ENCODE results near the gene NEDD4L. TPM values are rescaled to one million over a fixed set of nuclear protein-coding genes. Genes with fewer than 3 reads are reported as not detected.

The NEDD4L gene
- total RNA-seq, 1 experiment from 2014 or later: 42.9 TPM

DNA sequence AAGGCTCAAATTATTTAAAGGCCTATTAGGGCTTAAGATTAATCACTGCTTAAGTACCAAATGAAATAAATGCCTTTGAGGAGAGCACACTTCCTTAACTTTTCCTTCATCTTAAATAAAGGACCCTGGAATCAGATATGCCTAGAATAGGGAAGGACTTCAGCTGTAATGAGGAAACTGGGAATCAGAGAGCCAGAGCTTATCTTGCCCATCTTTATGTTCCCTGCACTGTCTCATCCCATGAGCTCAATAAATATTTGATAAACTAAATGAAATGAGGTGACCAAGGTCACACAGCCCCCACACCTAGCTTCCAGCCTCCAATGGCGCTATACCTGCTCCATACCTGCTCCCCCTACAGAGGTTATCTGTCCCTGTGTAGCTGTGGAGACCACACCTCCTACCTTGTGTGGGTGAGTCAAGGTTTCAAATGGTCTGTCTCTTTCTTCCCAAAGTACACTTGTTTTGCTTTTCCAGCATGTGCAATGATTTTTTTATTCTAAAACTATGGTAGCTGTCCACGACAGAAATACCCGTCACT is 23.4 kb upstream of the NEDD4L start:
- intact Hi-C loops (cut with micrococcal nuclease; ENCODE audit: unreplicated experiment) (no loop called here), in situ Hi-C loops (cut with HindIII; ENCODE audit: low pct_unique_long_range_greater_than_20kb, low sequenced_read_pairs) (no loop called here)
- Histone ChIP-seq H3K27ac (ENCODE audit: low read length) (no peak overlapping the region), H3K4me3 (ENCODE audit: low read depth in 2 of 2, low read length in 2 of 2) (no peak overlapping the region), H3K4me1 (ENCODE audit: control insufficient read depth, insufficient read depth, low read length) (no peaks in the 10 kb centered on the region), H3K36me3 (ENCODE audit: control insufficient read depth, insufficient read depth, low read length) (no peaks in the 10 kb centered on the region), H3K27me3 (ENCODE audit: control insufficient read depth, insufficient read depth, low read length) (no peaks in the 10 kb centered on the region), H3K9me3 (ENCODE audit: control insufficient read depth, insufficient read depth, low read depth, low read length) (no peaks in the 10 kb centered on the region)
- TF ChIP-seq TCF7L2 (IDR thresholded peaks at IDR 0.05; ENCODE audit: low read depth, low read length) (no peak), POLR2AphosphoS5 (IDR thresholded peaks at IDR 0.05; ENCODE audit: low read depth, low read length) (no peak), SIN3A (IDR thresholded peaks at IDR 0.05; ENCODE audit: borderline replicate concordance, insufficient read depth, low read depth, low read length) (no peak)
- TF ChIP-seq, protein P1, sequence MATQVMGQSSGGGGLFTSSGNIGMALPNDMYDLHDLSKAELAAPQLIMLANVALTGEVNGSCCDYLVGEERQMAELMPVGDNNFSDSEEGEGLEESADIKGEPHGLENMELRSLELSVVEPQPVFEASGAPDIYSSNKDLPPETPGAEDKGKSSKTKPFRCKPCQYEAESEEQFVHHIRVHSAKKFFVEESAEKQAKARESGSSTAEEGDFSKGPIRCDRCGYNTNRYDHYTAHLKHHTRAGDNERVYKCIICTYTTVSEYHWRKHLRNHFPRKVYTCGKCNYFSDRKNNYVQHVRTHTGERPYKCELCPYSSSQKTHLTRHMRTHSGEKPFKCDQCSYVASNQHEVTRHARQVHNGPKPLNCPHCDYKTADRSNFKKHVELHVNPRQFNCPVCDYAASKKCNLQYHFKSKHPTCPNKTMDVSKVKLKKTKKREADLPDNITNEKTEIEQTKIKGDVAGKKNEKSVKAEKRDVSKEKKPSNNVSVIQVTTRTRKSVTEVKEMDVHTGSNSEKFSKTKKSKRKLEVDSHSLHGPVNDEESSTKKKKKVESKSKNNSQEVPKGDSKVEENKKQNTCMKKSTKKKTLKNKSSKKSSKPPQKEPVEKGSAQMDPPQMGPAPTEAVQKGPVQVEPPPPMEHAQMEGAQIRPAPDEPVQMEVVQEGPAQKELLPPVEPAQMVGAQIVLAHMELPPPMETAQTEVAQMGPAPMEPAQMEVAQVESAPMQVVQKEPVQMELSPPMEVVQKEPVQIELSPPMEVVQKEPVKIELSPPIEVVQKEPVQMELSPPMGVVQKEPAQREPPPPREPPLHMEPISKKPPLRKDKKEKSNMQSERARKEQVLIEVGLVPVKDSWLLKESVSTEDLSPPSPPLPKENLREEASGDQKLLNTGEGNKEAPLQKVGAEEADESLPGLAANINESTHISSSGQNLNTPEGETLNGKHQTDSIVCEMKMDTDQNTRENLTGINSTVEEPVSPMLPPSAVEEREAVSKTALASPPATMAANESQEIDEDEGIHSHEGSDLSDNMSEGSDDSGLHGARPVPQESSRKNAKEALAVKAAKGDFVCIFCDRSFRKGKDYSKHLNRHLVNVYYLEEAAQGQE (IDR thresholded peaks at IDR 0.05; ENCODE audit: insufficient read depth in 1 of 2, low read depth in 2 of 2, low read length in 1 of 2): no peak
- TF ChIP-seq, protein P2, sequence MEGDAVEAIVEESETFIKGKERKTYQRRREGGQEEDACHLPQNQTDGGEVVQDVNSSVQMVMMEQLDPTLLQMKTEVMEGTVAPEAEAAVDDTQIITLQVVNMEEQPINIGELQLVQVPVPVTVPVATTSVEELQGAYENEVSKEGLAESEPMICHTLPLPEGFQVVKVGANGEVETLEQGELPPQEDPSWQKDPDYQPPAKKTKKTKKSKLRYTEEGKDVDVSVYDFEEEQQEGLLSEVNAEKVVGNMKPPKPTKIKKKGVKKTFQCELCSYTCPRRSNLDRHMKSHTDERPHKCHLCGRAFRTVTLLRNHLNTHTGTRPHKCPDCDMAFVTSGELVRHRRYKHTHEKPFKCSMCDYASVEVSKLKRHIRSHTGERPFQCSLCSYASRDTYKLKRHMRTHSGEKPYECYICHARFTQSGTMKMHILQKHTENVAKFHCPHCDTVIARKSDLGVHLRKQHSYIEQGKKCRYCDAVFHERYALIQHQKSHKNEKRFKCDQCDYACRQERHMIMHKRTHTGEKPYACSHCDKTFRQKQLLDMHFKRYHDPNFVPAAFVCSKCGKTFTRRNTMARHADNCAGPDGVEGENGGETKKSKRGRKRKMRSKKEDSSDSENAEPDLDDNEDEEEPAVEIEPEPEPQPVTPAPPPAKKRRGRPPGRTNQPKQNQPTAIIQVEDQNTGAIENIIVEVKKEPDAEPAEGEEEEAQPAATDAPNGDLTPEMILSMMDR (IDR thresholded peaks at IDR 0.05): no peak
- BruUV-seq (replicated peaks): no TSS peak
- POLR2A ChIA-PET: no interaction called here
- DNase-seq (ENCODE audit: low read depth, low spot score) (no peak), ATAC-seq (no peak)
- CTCF ChIA-PET: no interaction called here

DNA sequence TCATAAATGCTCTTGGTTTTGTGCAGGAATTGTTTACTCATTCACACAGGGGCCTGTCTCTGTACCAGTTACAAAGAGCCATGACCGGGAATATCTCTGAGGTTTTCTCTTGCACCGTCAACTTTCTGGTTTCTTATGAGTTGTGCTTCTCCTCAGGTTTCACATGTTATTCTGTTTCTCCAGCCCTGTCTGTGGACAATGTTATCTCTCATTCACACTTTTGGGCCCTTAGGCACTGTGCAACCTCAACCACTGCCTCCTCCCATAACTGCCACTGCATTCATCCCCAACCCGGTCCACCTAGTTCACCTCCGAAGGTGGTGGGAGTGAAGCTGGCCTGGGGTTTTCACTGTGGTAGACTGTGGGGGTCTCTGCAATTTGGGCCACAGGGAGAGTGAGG is 22.5 kb upstream of the NEDD4L start:
- intact Hi-C loops (cut with micrococcal nuclease; ENCODE audit: unreplicated experiment): no loop called here
- ChIA-PET CTCF (no interaction called here), POLR2A (no interaction called here)
- Histone ChIP-seq H3K9me3 (ENCODE audit: control insufficient read depth, insufficient read depth, low read depth, low read length) (no peaks in the 10 kb centered on the region), H3K27ac (ENCODE audit: low read length) (no peak overlapping the region), H3K36me3 (ENCODE audit: control insufficient read depth, insufficient read depth, low read length) (no peaks in the 10 kb centered on the region), H3K4me3 (ENCODE audit: low read depth in 2 of 2, low read length in 2 of 2) (no peak overlapping the region), H3K27me3 (ENCODE audit: control insufficient read depth, insufficient read depth, low read length) (no peaks in the 10 kb centered on the region), H3K4me1 (ENCODE audit: control insufficient read depth, insufficient read depth, low read length) (no peaks in the 10 kb centered on the region)
- no TSS peak for BruUV-seq (replicated peaks)
- in situ Hi-C loops (cut with HindIII; ENCODE audit: low pct_unique_long_range_greater_than_20kb, low sequenced_read_pairs): no loop called here
- DNase-seq (ENCODE audit: low read depth, low spot score): no peak
- no peak for ATAC-seq
- TF ChIP-seq TCF7L2 (IDR thresholded peaks at IDR 0.05; ENCODE audit: low read depth, low read length) (no peak), POLR2AphosphoS5 (IDR thresholded peaks at IDR 0.05; ENCODE audit: low read depth, low read length) (no peak), SIN3A (IDR thresholded peaks at IDR 0.05; ENCODE audit: borderline replicate concordance, insufficient read depth, low read depth, low read length) (no peak)
- TF ChIP-seq, protein P1 (IDR thresholded peaks at IDR 0.05; ENCODE audit: insufficient read depth in 1 of 2, low read depth in 2 of 2, low read length in 1 of 2): no peak
- TF ChIP-seq, protein P2 (IDR thresholded peaks at IDR 0.05): no peak
